NCI-H82 treated with DMSO at 0.1 percent for 48 hours (cell line): Measurements from ENCODE around the gene GABRA5.

Experiments
- DNase-seq: peaks from one replicate; lab custom pipeline; 2025; ENCODE audit not compliant: unreplicated experiment; lab: John Stamatoyannopoulos, UW

GABRA5 gene

DNA sequence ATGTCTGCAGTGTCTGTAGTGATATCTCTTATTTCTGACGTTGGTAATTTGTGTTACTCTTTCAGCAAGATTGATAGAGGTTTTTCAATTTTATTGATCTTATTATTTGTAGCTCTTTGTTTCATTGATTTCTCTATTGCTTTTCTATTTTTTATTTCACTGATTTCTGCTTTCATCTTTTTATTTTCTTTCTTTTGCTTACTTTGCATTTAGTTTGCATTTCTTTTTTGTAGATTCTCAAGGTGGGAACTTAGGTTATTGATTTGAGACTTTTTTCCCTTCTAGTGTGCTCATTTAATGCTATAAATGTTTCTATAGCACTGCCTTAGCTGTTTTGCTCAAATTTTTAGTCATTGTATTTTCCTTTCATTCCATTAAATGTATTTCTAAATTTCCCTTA, 54.6 kb downstream of the GABRA5 start:
- DNase-seq = no peak

DNA sequence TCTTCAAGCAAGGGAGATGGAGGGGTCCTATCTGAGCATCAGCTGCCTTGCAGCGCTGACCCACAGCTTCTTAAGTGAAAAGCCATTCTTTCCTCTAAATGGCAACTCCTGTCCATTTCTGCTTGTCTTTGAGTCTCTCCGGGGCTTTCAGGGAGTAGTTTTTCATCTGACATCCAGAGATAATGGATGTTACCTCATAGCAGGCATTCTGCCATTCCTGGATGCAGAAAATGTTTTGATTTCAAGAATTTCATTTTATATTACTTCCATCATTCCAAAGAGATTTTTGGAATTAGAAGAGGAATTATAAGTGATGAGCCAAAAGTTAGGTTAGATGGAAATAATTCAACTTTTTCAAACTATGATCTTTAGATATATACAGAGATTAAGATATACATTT, 59.2 kb downstream of the GABRA5 start:
- no peak for DNase-seq

DNA sequence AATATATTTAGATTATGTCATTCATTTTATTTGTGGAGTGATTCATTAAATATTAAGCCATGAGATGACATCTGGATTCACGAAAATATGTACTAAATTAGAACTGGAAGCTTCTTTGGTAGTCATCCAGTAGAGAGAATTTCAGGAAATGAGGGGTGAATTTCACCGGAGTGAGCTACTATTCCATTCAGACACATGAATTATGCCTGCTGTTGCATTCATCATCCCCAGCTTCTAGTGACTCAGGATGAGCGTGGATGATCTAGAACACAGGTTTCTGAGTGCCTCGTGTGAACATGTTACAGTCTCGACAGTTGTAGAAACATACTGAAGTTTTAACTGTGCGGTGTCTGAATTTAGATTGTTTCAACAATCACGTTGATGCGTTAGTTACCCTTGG, 61.2 kb downstream of the GABRA5 start:
- no peak for DNase-seq

DNA sequence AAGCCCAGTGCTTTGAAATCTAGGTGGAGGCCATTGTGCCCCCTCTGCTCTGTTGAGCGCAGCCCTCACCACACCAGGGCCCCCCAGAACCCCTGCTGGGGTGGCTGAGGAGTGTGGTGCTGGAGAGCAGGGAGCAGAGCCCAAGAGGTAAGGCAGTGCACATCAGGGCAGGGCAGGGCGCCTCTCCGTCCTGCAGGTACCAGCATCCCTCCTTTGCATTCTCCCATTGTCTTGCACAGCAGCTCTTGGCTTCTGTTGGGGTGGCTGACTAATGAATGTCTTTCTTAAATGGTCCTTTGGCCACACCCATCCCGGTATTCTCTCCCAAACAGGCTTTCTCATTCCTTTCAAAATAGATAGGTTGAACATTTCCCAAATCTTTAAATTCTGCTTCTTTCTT, 62.7 kb downstream of the GABRA5 start:
- no peak for DNase-seq

DNA sequence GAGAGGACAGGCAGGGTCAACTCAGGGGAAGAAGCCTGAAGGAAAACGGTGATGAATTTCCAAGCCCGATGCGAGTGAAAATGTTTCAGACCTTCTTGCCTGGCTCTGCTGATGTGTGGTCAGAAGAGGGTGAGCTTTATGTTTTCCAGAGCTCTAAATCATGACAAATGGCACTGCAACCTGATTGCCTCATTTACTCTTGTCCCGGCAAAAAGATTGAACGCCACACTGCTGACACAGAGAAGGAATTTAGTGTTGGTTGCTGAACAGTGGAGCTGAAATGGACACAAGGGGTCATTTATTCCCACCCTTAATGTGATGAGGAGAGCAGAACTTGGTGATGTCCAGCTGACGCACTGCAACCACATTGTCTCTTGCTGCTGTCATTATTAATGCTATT, 68.0 kb downstream of the GABRA5 start:
- no peak for DNase-seq

DNA sequence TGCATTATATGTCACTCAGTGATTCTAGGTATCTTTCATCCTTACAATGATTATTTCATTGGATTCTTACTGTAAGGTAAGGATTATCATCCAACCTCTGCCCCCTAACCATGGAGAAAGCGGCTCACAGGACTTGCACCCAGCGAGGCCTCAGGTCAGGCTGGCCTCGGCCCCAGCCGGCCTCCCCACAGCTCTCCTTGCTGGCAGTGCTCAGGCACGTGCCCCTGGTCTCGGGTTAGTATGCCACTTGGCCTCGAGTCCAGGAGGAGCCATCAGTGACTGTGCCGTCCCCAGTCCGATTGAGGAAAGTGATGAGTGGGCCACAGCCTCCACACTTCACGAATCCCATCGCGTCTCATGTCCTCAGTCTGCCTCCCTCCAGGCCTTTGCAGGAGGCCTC, 68.5 kb downstream of the GABRA5 start:
- DNase-seq = no peak

DNA sequence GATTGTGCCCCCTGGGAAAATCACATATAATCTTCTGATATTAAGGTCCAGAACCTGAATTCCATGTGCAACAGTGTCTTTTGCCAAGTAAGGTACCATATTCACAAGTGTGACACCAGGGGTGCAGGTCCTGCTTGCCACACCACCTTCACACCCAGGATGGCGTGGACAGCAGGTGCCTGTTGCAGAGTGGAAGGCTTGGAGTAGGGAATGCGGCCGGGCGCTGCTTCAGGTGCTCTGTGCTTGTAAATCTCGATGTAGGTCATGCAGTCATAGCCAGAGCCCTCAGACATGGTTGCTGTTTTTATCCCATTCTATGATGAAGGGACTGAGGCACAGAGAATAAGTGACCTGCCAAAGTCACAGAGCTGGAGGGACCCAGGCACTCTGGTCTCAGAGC, 69.6 kb downstream of the GABRA5 start:
- no peak for DNase-seq

DNA sequence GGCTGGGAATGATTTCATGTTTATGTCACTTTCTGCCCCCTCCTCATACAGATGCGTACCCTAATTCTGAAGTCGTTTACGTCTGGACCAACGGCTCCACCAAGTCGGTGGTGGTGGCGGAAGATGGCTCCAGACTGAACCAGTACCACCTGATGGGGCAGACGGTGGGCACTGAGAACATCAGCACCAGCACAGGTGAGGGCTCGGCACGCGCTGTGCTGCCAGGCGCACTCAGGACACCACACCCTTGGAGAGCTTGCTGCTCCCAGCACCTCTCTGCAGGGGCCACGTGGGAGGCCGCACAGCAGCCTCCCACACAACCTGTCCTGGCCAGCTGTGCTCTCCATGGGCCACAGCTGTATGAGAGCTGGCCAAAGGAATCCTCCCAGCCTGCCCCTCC, 70.3 kb downstream of the GABRA5 start:
- no peak for DNase-seq

- peak; percentile 29 for DNase-seq
These were observed 72.5 kb downstream of the GABRA5 start for GRCh38 chr15:26939398-26939797.

- DNase-seq = no peak
These were observed 74.6 kb downstream of the GABRA5 start for GRCh38 chr15:26941489-26941888.

- DNase-seq = no peak
These were observed 77.0 kb downstream of the GABRA5 start for GRCh38 chr15:26943866-26944265.

DNA sequence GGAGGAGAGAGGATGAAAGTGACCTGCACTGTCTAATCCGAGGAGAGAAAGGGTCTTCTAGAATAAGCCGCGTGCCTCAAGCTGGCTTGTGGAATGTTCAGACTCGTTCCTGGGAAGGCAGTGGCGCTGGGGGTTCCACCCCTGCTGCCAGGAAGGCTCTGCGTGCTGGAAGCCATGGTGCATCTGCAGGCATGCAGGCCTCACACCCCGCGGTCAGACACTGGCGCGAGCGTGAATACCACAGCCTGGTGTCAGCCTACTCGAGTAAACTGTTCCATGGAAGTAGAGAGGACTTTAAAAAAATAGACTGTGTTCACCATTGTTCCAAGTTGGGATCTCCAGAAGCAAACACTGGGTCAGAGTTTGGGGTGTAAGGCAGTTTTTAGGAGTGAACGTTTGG, 78.2 kb downstream of the GABRA5 start:
- DNase-seq = no peak

- DNase-seq = no peak
These were observed 83.1 kb downstream of the GABRA5 start for GRCh38 chr15:26950001-26950400.

- DNase-seq = no peak
These were observed 87.5 kb downstream of the GABRA5 start for GRCh38 chr15:26954403-26954802.

DNA sequence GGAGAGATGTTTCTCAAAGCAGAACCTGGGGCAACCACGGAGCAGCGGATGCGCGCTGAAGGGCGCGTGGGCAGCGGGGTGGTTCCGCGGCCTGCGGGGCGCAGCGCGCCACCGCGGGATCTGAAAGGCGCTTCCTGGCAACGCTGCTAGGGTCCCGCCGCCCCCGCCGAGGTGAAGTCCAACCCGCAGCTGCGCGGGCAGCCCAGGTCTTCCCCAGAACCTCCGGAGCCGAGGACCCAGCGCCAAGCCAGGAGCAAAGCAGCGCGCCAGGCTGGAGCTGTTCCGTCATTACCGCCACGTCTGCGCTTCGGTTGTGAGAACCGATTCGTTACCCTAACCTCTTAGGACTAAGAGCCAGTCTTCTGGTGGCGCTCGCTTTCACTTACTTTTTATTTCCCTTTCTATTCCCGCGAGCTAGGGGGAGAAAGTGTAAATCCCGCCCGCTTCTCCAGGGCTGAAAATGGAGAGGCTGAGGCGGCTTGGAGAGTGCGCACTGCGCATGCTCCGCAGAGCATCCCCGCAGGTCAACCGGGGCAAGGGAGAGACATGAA, 100.9 kb downstream of the GABRA5 start:
- DNase-seq = no peak

- no peak for DNase-seq
These were observed 101.9 kb downstream of the GABRA5 start for GRCh38 chr15:26968806-26969205.

GRCh38 chr15:26970712-26971210, 103.9 kb downstream of the GABRA5 start, which contains the start of gene GABRG3:
Gene GABRG3 (plus strand): TSS chr15:26971181.
- no peak for DNase-seq

GRCh38 chr15:26971271-26972018, 104.6 kb downstream of the GABRA5 start:
- DNase-seq = no peak

DNA sequence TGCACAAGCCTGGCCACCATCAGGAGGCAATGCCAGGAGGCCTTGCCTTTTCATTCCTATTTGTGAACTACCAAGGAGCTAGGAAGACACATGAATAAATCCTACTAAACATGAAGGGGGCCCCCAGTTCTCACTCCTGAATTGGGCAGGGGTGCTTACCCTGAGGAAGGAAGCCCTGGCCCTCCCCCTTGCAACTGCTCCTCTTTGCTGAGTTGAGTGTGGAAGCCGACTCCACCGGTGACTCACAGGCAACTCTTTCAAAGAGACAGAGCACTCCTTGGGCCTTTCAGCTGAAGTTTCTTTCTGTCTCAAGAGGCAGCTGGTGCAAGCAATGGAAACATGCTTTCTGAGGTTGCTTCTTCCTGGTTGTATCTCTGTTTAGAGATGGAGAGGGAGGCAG, 105.8 kb downstream of the GABRA5 start:
- DNase-seq = no peak

DNA sequence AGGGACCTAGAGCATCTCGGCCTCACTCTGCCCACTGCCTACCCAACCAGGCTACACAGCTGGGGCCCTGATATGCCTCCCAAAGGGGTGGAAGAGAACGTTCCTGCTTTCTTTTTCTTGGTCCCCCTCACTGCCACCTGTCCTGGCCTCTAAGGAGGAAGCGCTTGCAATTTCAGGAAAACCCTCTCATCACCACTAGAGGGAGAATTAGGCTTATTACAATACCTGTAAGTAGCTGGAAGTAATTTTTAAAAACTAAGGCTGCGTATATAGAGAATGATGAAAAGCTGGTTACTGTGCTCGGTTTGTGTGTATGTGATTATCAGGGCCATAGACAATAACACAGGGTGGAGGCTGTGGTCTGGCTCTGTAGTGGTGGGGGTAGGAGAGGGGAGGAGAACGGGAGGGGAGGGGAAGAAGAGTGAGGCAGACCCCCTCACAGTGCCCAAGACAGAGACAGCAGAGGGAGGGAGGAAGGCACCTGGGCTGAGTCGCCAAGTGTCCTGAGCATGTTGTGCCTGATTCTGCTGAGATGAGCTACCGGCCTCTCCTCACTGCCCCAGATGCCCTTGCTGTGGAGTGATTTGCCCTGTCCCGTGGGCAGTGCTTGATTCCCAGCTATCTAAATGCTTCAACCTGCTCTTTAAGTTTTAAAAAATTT, 107.4 kb downstream of the GABRA5 start:
- peak; percentile 23 for DNase-seq

GRCh38 chr15:26981492-26981891, 114.6 kb downstream of the GABRA5 start:
- no peak for DNase-seq

DNA sequence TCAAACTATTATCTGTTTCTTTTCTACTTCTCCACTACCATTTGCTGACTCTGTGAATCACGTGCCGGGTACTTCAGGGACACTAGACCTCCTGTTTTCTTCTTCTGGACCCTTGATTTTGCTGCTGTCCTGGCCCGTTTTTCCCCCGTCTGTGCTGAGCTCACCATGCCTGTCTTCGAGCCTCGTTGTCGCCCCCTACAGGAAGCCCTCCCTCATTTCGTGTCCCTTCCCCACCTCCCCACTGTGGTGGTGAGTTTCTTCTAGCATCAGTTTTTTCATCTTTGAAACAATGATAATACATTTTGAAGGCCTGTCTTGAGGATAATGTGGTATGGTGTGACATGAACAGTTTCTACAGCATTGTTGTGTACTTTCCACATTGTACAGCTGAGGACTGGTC, 117.0 kb downstream of the GABRA5 start:
- no peak for DNase-seq
